Prostate gland (tissue), 2 donors: ENCODE data around the gene AP3B1.

ENCODE experiments used
- CTCF ChIP-seq, 4 experiments: fragments of 200-600 bp in 2 of 4; fragments of 450-650 bp in 2 of 4; sonication (generic) in 2 of 4; IDR thresholded peaks; 1 replicate in 3 of 4; 2 replicates in 1 of 4; pipeline ENCODE4 v1.5.1; 2016 to 2019; ENCODE audit warnings: antibody characterized with exemption in 4 of 4, mild to moderate bottlenecking in 2 of 4, moderate library complexity in 2 of 4
- POLR2A ChIP-seq: fragments of 450-650 bp; IDR thresholded peaks from one replicate; pipeline ENCODE4 v1.6.1; 2016; ENCODE audit warnings: antibody characterized with exemption, mild to moderate bottlenecking

DNA sequence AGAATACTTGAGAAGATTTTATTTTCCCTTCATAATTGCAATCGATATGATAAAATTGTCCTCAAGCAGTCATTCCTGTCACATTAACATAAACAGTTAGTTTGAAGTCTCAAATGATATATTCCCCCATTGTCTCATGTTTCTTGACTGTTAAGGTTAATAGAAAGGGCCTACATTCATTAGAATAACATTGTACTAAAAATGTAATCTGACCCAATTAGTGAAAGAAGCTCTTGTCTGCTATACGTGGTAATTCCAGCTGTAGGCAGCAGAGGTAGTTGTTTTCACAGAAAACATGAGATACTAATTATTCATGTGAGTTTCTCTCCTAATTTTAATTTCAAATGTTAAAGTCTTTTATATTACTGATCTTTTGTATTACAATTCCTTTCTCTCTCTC is 25.9 kb upstream of the AP3B1 start:
- TF ChIP-seq POLR2A = no peak
- peak in 2 of 4 experiments; percentile 53 to 62 for TF ChIP-seq CTCF (IDR thresholded peaks at IDR 0.05)
